Skeletal muscle cell (primary cell): ENCODE results near the gene ROCK1.
"Not testable (repeated sequence)": the region's sequence is repeated elsewhere in the genome, so short reads cannot be mapped to it uniquely, and the experiment has no call there.

Experiments used
- DNase-seq: peaks from one replicate; pipeline ENCODE4 v3.0.0-alpha.2; 2010; ENCODE audit warnings: low read depth
- H3K4me3 ChIP-seq: 2 replicates; pipeline ENCODE4 v1.5.1; 2011; ENCODE audit warnings: low read depth, mild to moderate bottlenecking, control low read depth, low read length, moderate library complexity

ROCK1 gene

DNA sequence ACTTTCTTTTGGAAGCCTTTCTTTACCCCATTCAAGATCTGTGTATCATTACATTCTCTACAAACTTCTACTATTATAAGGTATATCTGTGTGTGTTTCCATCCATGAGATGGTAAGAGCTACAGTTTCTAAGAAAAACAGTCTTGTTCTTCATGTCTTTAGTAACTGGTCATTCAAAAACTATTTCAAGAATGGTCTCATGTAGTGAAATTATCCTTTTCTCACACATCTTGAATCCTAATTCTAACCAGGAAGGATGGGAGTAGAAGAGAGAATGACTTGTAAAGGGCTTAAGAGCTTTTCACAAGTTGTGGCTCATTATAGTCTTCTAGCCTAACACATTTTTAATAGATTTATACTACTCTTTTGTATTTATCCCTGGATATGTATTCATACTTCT, 47.3 kb downstream of the ROCK1 start:
- peak; percentile 4 for DNase-seq
- no peak overlapping the region for H3K4me3 ChIP-seq

DNA sequence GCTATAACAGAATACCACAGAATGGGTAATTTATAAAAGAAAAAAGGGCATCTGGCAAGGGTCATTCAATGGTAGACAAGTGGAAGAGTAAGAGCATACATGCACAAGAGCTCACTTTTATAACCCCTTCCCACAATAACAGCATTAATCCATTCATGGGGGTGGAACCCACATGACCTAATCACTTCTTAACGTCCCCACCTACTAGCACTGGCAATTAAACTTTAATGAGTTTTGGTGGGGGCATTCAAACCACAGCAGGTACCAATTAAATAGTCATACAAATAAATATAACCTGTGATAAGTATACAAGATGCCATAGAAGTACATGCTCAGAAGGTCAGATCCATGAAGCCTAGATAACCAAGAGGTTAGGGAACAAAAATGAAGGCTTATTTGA, 48.6 kb downstream of the ROCK1 start:
- no peak overlapping the region for H3K4me3 ChIP-seq
- no peak for DNase-seq

DNA sequence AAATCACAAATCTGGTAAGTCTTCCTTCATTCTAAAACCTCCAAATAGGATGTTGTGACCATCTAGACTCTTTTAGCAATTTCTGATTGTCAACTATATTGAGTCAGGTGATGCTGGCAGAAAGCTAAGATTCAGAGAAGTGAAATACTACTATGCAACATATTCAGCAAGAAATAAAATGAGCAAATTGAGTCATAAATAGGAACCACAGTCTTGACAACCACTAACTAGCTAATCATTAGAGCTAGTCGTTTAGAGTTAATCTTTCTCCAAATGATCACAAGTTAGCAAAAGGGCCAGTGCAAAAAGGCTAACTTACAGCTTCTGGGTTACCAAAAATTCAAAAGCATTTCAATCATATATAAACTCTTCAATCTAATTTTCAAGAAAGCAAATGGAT, 54.5 kb downstream of the ROCK1 start:
- H3K4me3 ChIP-seq: no peak overlapping the region
- no peak for DNase-seq

DNA sequence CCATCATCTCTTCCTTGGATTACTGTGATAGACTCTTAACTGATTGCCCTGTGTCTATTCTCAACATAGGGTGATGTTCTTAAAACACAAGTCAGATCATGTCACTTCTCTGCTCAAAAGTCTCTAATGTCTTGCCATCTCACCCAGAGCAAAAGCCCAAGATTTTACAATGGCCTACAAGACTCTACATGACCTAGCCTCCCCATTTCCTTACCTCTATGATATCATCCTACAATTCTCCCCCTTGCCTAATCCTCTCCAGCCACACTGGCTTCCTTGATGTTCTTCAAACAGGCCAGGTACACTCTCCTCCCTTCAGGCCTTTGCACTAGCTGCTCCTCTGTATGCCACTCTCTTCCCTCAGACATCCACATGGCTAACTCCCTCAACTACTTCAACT, 55.1 kb downstream of the ROCK1 start:
- no peak overlapping the region for H3K4me3 ChIP-seq

DNA sequence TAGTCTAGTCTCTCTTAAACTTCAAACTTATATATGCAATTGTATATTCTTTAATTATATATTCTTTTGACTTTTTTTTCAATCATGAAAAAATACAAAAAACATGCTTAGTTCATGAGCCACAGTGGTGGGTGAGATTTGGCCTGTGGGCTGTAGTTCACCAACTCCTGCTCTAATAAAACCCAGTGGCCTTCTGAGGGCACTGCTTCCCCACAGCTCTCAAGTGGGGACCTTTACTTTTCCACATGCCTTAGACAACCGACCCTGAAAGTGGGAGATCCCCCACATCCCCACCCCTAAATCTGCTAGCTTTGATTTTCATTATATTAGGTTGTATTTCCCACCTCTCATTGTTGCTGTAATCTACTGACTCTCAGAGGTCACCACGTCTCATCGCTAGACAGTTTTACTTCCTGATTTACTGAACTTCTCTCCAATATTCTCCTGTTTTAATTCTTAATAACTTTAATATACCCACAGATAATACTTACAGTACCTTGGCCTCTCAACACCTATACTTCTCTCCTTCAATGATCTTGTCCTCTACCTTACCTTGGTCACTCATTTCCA, 57.3 kb downstream of the ROCK1 start:
- no peak overlapping the region for H3K4me3 ChIP-seq
- no peak for DNase-seq

More for the DNA sequence above, 55.1 kb downstream of the ROCK1 start:
- no peak for DNase-seq

DNA sequence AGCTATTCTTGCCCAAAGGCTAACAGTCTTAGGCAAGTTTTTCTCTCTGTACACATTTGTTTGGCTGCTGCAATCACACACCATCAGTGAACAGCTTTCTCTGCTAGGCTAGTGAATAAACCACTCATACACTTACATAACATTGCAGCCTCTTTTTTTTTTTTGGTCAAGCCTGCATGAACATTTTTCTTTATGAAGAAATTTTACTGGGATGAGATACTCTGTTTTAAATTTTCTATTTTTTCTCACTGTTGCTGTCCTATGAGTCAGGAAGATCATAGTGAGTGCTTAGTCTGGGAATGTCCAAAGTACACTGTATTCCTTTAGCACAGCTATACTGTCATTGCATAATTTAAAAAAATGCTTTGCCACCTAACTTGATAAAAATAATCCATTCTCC, 58.5 kb downstream of the ROCK1 start:
- DNase-seq: peak; percentile 74
- no peak overlapping the region for H3K4me3 ChIP-seq

DNA sequence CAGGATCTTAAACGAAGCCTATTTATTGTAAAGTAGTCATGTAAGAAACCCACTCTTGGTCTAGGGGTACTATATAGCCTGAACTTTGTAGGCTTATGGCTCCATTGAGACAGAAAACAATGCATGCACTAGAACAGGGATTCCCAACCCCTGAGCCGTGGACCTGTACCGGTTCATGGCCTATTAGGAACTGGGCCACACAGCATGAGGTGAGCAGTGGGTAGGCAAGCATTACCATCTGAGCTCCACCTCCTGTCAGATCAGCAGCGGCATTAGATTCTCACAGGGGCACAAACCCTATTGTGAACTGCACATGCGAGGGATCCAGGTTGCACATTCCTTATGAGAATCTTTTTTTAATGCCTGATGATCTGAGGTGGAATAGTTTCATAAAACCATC, 59.2 kb downstream of the ROCK1 start:
- no peak for DNase-seq
- H3K4me3 ChIP-seq: no peak overlapping the region

DNA sequence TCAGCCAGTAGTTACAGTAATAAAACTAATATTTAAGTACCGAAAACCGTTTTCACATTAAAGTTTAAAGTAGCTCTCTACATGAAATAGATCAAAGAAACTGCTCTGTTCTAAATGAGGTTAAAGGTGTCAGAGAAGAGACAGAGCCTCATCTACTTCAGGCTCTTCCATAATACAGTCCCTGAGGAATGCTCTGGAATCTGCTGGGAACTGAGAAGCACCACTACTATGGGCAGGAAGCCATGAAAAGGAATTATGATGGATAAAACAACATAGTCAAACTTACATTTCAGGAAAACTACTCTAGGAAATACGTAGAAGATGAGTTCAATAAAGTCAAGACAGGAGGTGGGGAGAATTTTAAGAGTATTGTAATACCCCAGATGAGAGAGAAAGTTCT, 60.0 kb downstream of the ROCK1 start:
- DNase-seq: peak; percentile 14
- H3K4me3 ChIP-seq: no peak overlapping the region

DNA sequence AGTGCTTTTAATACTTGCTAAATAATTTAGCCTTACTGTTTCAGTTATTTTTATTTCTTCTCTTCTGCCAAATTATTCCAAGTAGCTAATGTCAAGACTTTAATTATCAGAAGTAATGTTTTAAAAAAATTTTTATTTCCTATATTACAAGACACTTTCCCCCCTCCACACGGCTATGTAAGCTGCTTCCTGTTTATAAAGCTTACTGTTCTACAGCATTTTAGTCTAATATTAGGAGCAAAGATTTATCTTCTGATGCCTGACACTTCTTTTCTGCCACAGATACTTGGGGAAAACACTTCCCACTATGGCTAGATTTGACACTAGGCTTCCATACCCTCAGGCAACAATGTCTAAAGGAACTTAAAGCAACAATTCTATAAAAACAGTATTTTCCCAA, 62.3 kb downstream of the ROCK1 start:
- no peak overlapping the region for H3K4me3 ChIP-seq
- no peak for DNase-seq

DNA sequence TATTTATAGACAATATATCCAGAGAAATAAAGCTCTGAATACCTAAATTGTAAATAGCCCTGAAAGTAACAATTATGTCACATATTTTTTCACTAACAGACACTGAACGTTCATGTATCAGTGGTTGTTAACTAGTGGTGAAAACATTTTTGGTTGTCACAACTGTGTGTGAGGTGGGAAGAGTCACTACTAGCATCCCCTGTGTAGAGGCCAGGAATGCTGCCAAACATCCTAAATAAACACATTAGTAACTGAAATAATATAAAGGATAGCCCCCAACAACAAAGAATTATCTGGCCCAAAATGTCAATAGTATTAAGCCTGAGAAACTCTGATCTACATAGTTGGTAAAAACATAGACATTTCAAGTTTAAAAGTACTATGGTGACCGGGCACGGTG, 64.5 kb downstream of the ROCK1 start:
- no peak overlapping the region for H3K4me3 ChIP-seq
- DNase-seq: no peak

DNA sequence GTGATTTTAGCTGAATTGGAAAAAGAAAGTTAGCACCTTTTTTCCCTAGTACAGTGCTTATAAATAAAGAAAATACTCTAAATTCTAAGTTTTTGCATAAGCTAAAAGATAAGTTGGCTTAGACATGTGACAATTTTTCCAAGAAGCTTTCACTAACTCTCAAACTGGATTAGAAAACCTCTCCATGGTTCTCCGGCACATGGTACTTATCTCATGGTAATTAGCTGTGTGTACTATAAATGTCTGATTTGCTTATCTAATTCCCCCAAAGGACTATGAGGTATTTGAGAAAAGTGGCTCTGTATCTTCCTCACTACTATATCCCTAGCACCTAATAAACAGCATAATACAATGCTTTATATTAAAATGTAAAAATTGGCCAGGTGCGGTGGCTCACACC, 71.1 kb downstream of the ROCK1 start:
- no peak overlapping the region for H3K4me3 ChIP-seq
- no peak for DNase-seq

DNA sequence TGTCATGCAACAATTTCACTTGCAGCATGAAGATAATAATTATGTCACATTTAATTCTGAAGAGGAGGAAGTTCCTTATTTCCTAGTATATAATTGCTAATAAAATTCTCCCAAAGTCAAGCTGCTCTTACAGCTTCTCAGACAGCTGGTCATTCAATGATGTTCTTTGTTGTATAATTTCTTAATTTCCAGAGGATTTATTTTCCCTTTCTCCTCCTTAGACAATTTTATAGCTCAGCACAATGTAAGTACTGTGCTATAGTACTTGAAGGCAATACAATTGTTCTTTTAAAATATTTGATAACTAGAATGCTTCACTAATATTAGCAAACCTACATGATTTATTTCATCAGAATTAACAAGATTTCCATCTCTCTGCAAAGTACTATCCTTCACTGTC, 73.4 kb downstream of the ROCK1 start:
- DNase-seq: no peak
- H3K4me3 ChIP-seq: no peak overlapping the region

DNA sequence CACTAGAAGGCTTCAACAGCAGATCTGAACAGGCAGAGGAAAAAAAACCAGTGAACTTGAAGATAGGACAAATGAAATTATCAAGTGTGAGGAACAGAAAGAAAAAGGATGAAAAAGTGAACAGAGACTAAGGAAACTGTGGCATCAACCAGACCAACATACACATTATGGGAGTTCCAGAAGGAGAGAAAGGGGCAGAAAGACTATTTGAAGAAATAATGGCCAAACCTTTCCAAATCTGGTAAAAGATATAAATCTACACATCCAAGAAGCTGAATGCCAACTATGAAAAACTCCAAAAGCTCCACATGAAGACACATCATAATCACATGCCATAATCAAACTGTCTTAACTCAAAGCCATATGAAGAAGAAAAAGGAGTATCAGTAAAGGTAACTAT, 79.8 kb downstream of the ROCK1 start:
- no peak overlapping the region for H3K4me3 ChIP-seq
- no peak for DNase-seq

DNA sequence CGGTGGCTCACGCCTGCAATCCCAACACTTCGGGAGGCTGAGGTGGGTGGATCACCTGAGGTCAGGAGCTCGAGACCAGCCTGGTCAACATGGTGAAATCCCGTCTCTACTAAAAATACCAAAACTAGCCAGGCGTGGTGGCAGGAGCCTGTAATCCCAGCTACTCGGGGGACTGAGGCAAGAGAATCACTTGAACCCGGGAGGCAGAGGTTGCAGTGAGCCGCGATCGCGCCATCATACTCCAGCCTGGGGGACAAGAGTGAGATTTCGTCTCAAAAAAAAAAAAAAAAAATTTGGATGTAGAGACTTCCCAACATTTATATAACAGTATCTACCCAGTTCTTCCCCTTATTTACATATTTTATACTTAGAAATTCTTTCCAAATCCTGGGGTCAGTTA, 93.4 kb downstream of the ROCK1 start:
- not testable (repeated sequence) for DNase-seq, H3K4me3 ChIP-seq

DNA sequence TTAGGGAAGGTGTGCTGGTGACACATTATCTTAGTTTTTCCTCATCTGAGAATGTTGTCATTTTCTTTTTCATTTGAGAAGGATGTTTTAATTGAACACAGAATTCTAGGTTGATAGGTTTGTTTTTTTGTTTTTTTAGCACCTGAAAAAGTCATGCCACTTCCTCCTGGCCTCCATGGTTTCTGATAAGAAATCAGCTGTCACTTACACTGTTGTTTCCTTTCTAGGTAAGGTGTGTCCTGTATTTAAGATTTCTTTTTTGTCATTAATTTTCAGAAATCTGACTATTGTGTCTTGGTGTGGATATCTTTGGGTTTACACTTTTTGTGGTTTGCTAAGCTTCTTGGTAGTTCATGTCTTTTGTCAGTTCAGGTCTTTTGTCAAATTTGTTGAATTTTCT, 99.3 kb downstream of the ROCK1 start:
- H3K4me3 ChIP-seq: no peak overlapping the region
- no peak for DNase-seq

DNA sequence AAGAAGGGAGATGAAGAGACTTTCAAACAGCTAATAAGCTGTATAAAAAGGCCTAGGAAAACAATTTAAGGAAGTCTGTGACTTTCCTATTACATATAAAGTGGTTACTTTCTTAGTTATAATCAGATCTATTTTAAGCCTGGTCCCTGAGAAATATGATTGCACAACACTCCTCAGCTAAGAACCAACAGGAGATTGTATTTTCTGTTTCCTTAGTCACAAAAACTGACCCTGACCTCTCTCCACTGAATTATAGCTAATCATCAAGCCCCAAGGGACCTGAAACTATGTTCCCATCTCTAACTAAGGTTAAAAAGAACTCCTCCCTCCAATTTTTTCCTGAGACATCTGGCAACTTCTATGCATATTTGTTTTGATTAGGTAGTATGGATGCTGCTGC, 106.9 kb downstream of the ROCK1 start:
- DNase-seq: peak; percentile 94
- H3K4me3 ChIP-seq: no peak overlapping the region

DNA sequence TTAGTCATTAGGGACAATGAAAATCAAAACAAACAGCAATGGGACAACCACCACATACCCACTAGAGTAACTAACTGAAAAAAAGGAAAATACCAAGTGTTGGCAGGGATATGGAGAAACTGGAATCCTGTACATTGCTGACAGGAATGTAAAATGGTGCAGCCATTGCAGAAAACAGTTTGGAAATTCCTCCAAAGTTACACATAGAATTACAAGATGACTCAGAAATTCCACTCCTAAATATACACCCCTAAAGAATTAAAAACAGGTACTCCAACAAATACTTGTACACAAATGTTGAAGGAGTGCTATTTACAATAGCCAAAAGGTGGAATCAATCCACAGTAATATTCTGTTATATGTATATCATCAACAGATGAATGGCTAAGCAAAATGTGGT, 110.9 kb downstream of the ROCK1 start:
- DNase-seq: no peak
- H3K4me3 ChIP-seq: no peak overlapping the region

DNA sequence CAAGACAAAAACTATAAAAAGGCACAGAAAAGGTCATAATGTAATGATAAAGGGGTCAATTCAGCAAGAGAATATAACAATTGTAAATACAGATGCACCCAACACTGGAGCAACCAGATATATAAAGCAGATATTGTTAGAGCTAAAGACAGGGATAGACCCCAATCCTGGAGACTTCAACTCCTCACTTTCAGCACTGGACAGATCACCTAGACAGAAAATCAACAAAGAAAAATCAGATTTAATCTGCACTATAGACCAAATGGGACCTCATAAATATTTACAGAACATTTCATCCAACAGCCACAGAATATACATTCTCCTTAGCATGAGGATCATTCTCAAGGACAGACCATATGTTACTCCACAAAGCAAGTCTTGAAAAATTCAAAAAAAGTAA, 114.2 kb downstream of the ROCK1 start:
- DNase-seq: no peak
- no peak overlapping the region for H3K4me3 ChIP-seq

DNA sequence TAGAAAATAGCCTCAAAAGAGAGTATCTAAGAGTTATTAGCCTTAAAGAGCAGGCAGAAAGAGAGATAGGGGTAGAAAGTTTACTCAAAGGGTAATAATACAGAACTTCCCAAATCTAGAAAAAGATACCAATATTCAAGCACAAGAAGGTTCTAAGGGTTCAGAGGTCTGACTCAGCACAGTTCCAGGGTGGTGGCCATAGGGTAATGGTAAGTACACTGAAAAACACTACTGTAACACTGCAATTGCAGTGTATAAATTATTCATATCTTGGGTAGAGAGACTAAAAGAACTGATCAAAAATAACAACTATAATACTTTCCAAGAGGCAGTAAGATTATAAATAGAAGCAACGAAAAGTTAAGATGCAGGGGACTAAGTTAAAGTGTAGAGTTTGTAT, 115.2 kb downstream of the ROCK1 start:
- no peak for DNase-seq
- no peak overlapping the region for H3K4me3 ChIP-seq

DNA sequence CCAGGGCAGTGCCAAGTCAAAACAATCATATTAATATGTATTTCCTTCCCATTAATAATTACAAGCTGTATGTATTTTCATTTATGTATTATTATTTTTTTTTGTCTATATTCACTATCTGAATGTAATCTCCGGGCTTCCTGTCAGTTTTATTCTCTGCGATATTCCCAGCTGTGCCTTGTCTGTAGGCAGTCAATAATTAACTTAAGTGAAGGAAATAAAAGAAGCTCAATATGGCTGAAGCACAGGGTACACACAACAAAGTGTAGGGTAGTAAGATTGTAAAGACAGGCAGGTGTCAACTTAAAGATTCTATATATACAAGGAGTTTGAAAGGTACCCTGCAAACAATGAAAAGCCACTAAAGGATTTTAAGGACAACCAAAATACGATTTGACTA, 122.9 kb downstream of the ROCK1 start:
- no peak overlapping the region for H3K4me3 ChIP-seq
- DNase-seq: no peak

DNA sequence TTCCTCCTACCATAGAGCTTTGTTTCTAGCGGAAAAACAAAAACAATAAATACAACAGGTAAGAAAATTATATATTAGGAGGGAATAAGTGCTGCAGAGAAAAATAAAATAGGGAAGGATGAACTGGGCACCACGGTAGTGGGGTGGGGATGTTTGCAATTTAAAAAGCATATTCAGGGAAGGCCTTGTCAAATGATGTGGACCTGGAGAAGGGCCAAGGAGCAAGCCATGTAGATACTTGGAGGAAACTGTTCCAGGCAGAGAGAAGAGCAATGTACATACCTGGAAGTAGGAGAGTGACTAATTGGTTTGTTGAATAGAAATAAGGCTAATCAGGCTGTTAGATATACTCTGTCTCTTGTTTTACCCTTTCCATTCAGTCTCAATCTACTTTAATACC, 136.5 kb downstream of the ROCK1 start:
- no peak overlapping the region for H3K4me3 ChIP-seq

DNA sequence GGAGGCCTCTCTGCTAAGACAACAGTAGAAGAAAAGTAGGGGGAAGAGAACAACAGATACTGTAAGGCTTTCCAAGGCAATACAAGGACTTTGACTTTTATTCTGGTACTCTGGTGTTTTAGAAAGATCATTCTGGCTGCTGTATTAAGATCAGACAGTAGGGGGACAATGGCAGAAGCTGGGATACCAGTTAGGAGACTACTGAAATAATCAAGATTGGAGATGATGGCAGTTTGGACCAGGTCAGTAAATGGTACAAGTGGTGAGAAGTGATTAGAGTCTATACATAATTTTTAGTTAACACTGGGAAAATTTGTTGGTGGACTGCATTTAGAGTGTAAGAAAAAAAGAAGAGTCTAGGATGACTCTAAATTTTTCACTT, 139.7 kb downstream of the ROCK1 start:
- no peak for DNase-seq
- H3K4me3 ChIP-seq: no peak overlapping the region

More for the DNA sequence above, 136.5 kb downstream of the ROCK1 start:
- no peak for DNase-seq
